Left renal pelvis (tissue), 4 donors: ENCODE data around the gene FASN. TPM values are rescaled to one million over a fixed set of nuclear protein-coding genes. Genes with fewer than 3 reads are reported as not detected.

Experiments used
- DNase-seq, 4 donors: peaks; one replicate each; pipeline ENCODE4 v3.0.0-alpha.2; 2013; ENCODE audit warnings: low read depth in 4 of 4, low spot score in 3 of 4
- polyA plus RNA-seq, 4 donors: library from polyadenylated mRNA; unstranded; fragments of 120-200 nt; gene quantifications; one replicate each; pipeline ENCODE4 v1.2.1, GENCODE V29; 2013; ENCODE audit not compliant: insufficient read length in 4 of 4

Gene FASN
- polyA plus RNA-seq, 4 donors, result 30.3 to 56.9 (median 38.0) TPM

- no peak for DNase-seq
Measured at GRCh38 chr17:82059272-82060000, 38.6 kb downstream of the FASN start.

DNA sequence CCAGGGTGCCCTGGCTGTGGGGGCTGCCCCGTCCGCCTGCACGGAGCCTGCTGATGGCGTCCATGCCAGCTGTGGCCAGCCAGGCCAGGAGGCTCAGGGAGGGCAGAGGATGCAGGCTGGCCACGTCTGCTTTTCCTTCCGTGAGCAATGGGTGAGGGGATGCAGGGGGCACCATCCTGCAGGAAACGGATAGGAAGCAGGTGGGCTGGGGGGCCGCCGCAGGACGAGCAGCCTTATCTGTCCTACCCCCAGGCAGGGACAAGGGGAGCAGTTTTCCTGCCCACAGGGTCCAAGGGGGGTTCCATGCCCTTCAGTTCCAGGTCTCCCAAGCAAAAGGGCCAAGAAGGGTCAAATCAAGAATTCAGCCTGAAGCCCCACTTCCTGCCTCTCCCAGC lies 39.2 kb downstream of the FASN start:
- DNase-seq, result no peak

DNA sequence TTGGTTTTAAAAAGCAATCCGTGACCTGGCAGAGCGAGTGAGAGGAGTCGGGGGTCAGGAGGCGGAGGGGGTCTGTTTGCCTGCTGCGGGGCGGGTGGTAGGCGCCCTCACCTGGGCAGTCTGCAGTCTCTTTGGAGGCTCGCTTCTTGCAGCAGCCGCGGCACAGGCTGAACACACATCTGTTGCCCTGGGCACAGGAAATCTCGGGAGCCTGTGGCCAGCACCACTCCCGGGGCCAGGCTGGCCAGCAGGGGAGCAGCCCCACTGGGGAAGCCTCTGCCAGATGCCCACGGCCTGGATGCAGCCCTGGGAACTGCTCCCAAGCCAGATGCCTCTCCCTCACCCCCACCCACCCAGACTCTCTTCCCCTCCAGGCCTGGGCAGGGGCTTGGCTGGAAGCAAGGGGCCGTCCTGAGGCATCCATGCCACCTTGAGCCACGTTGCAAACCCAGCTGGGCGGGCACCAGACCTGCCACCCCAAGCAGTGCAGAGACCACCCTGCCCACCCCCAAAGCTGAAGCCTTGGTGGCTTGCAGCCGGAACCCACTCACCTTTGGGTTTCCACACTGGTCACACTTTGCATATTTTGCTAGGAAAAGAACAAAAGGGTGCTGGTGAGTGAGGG lies 39.7 kb downstream of the FASN start:
- no peak for DNase-seq

GRCh38 chr17:82056729-82057621 lies 41.1 kb downstream of the FASN start:
- no peak for DNase-seq

DNA sequence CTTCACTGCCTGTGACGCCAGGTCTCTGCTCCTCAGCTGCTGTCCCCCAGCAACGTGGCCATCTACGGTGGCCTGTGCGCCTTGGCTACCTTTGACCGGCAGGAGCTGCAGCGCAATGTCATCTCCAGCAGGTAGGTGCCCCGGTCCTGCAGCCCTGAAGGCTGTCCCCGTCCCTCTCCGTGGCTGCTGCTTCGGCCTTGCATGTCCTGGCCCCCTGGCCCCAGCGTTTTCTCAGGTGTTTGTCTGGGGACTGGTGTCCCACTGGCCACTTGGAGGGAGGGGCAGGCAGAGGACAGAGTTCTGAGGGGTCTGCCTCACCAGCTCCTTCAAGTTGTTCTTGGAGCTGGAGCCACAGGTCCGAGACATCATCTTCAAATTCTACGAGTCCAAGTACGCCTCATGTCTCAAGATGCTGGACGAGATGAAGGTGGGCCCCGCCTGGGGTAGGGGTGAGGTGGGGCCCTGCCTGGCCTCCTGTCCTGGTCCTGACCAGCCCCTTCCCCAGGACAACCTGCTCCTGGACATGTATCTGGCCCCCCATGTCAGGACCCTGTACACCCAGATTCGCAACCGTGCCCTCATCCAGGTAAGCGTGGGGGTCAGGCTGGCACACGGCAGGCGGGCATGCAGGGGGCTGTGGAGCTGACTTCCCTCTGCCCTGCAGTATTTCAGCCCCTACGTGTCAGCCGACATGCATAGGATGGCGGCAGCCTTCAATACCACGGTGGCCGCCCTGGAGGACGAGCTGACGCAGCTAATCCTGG lies 41.9 kb downstream of the FASN start:
- DNase-seq, result no peak

- no peak for DNase-seq
Measured at GRCh38 chr17:82055023-82055964, 42.7 kb downstream of the FASN start.

- DNase-seq, result no peak
Measured at GRCh38 chr17:82054351-82055022, 43.5 kb downstream of the FASN start.

DNA sequence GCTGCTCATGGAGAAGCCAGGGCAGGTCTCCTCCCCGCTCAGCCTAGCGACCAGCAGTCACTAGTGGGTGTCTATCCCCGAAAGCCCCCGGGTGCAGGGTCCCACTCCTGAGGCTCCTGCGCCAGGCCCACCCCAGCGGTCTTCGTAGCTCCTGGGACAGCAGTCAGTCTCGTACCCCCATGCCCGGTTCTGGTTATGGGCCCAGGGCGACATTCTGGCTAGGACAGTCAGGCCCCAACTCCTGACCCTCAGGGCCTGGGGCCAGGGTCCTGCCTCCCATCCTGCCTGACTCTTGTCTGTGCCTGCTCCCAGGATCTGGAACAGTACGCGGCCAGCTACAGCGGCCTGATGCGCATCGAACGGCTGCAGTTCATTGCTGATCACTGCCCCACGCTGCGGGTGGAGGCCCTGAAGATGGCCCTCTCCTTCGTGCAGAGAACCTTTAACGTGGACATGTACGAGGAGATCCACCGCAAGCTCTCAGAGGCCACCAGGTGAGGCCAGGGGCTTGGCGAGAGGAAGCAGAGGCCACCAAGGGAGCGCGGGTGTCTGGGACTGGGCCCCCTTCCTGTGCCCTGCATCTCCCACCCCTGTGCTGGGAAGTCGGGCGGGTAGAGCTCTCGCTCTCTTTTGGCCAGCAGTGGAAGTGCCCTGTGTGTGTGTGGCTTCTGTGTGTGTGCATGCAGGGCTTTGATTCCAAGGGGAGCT lies 44.3 kb downstream of the FASN start:
- no peak for DNase-seq

GRCh38 chr17:82053130-82053529 lies 44.9 kb downstream of the FASN start:
- DNase-seq, result no peak

DNA sequence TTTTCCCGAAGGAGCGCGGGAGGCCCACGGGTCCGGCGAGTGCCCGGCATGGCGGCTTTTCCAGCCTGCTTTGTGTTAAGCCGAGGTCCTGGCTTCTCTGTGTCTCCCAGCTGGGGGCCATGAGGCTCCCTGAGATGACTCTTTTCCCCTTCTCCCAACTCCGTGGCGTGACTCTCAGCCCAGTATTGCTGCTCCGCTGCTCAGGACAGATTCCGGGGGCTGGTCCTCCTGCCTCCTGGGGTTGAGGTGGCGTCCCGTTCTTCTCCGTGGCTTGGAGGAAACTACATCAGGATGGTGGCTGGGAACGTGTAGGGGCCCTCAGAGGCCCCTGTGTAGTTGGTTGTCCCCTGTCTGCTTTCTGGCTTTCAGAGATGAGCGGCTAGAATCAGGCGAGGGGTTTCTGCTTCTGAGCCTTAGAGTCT lies 45.4 kb downstream of the FASN start:
- no peak for DNase-seq

- DNase-seq, result no peak
Measured at GRCh38 chr17:82051776-82052637, 46.0 kb downstream of the FASN start, which contains the start of the genes GPS1 and RFNG. Gene GPS1, plus strand, starts transcription at chr17:82051898. Its CDS starts 34 bp downstream, at chr17:82051932. Gene RFNG, minus strand, starts transcription at chr17:82051811. Its CDS starts 45 bp downstream, at chr17:82051766.

DNA sequence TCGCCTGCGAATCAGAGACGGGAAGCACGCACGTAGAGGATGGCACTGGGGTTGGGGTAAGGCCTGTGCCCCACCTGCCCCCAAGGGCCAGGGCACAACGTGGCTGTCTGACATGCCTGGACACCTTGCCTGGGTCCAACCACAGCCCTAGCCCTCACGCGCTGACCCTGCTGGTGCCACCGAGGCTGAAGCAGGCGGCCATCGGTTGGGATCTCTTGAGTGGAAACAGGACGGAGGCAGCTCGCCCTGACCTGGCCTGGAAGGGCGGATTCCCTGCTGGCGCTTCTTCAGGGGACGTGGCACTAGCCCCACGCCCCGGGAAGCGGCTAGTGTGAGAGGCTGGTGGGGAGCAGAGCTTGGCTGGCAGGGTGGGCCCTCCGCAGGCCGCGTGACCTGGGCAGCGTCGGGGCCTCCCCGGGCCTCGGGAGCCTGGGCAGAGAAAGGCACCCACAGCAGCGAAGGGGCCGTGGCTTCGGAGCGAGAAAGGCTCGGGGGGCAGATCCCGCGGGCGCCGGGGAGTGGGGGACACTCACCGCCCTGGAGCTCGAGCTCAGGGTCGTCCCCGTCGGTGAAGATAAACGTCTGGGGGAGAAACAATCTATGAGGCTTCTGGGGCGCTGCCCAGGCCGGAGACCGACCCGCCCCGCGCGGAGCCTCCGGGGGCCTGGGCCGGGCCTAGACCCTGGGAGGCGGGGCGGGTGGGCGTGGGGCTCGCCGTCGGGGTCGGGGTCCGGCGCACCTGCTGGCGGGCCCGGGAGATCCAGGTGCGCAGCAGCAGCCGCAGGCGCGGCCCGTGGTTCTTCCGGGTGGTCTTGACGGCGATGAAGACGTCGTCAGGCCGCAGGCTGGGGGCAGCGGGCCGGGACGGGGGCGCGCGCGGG lies 47.0 kb downstream of the FASN start:
- DNase-seq, result no peak

DNA sequence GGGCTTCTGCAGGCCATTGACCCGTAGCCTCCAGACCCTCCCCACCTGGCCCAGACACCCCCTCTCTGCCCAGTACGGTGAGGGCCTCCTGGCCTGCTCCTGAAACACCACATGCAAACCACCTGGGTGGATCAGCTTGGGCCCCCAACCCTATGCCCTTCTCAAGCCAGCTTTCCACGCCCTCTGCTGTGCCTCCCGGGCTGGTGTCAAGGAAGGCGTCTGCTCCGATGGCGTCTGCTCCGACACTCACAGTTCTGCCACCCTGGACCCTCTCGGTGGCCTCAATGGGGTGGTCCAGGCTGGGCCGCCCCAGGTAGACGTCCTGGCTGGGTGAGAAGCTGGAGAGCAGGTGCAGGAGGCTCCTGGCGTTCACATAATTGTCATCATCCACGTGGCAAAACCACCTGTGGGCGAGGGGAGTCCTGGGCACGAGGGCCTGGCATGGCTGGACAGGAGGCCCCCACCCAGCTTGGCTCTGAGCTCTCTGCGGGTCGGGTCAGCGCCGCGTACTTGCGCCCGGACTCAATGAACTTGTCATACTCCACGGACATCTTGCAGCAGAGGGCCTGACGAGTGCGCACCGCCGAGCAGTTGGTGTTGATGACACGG lies 47.8 kb downstream of the FASN start:
- no peak for DNase-seq

GRCh38 chr17:82049521-82049971 lies 48.5 kb downstream of the FASN start:
- DNase-seq, result no peak

GRCh38 chr17:82049106-82049505 lies 48.9 kb downstream of the FASN start:
- DNase-seq, result no peak

- DNase-seq, result no peak
Measured at GRCh38 chr17:82048571-82048971, 49.5 kb downstream of the FASN start.
